HepG2 (cell line): ENCODE results near the gene CDX2. TPM values are rescaled to one million over a fixed set of nuclear protein-coding genes. Genes with fewer than 3 reads are reported as not detected.

Experiments used
- AHR ChIP-seq: IDR thresholded peaks from 2 replicates; pipeline ENCODE4 v1.6.1; 2018; ENCODE audit warnings: missing genetic modification reagents, missing compliant biosample characterization
- HNRNPLL ChIP-seq: fragments of 200-400 bp; formaldehyde crosslinking; IDR thresholded peaks from 2 replicates; pipeline ENCODE4 v1.6.1; 2017; ENCODE audit warnings: mild to moderate bottlenecking, low read depth, low read length; ENCODE audit not compliant: poor library complexity, severe bottlenecking
- KAT2B ChIP-seq: fragments of 150-350 bp; IDR thresholded peaks from 2 replicates; pipeline ENCODE4 v1.6.1; 2014; ENCODE audit warnings: low read depth, low read length, borderline replicate concordance
- MEF2D ChIP-seq: sonication (generic); formaldehyde crosslinking; IDR thresholded peaks from 2 replicates; pipeline ENCODE4 v1.5.1; 2020; ENCODE audit warnings: mild to moderate bottlenecking, missing genetic modification reagents
- PCBP2 ChIP-seq: fragments of 200-400 bp; formaldehyde crosslinking; optimal IDR thresholded peaks from 2 replicates; pipeline ENCODE3; 2018; ENCODE audit warnings: low read length, low read depth; ENCODE audit not compliant: poor library complexity, severe bottlenecking
- RARA ChIP-seq: IDR thresholded peaks from 2 replicates; pipeline ENCODE4 v1.6.1; 2016; ENCODE audit warnings: missing genetic modification reagents, missing compliant biosample characterization
- RNF2 ChIP-seq: fragments of 450-650 bp; conservative IDR thresholded peaks from 2 replicates; pipeline ENCODE4 v1.6.1; 2016; ENCODE audit warnings: low read depth
- SALL2 ChIP-seq: sonication (generic); formaldehyde crosslinking; IDR thresholded peaks from 2 replicates; pipeline ENCODE4 v1.8.1; 2023; ENCODE audit warnings: mild to moderate bottlenecking, missing genetic modification reagents, inconsistent platforms
- STAG1 ChIP-seq: sonication (generic); formaldehyde crosslinking; IDR thresholded peaks from 2 replicates; pipeline ENCODE4 v1.4.0; 2020; ENCODE audit warnings: missing genetic modification reagents
- WIZ ChIP-seq: sonication (generic); formaldehyde crosslinking; IDR thresholded peaks from 2 replicates; pipeline ENCODE4 v1.5.1; 2020; ENCODE audit warnings: mild to moderate bottlenecking, missing genetic modification reagents
- YEATS4 ChIP-seq: sonication (generic); formaldehyde crosslinking; IDR thresholded peaks from 2 replicates; pipeline ENCODE4 v1.4.0; 2020; ENCODE audit warnings: missing genetic modification reagents, borderline replicate concordance
- YY1 ChIP-seq: IDR thresholded peaks from 2 replicates; pipeline ENCODE4 v1.6.1; 2011; ENCODE audit warnings: low read length, low read depth, moderate library complexity, mild to moderate bottlenecking; ENCODE audit not compliant: insufficient read depth, insufficient replicate concordance
- ZFY ChIP-seq: sonication (generic); formaldehyde crosslinking; IDR thresholded peaks from 2 replicates; pipeline ENCODE4 v1.4.0; 2020; ENCODE audit warnings: missing genetic modification reagents
- ZMYM2 ChIP-seq: sonication (generic); formaldehyde crosslinking; IDR thresholded peaks from 2 replicates; pipeline ENCODE4 v1.8.0; 2022; ENCODE audit warnings: mild to moderate bottlenecking, missing genetic modification reagents
- ZNF777 ChIP-seq: sonication (generic); formaldehyde crosslinking; IDR thresholded peaks from 2 replicates; pipeline ENCODE4 v1.4.0; 2020; ENCODE audit warnings: missing genetic modification reagents
- polyA plus RNA-seq, 8 experiments: library from polyadenylated mRNA; depleted of rRNA in 3 of 8; stranded (reverse) in 7 of 8; unstranded in 1 of 8; fragments of >200 nt; fragmentation: Illumina TruSeq in 4 of 8; extraction: Trizol in 4 of 8; gene quantifications; 2 replicates each; pipeline versions ENCODE4 v1.2.1 to v1.2.3, GENCODE V29; 2011 to 2016; ENCODE audit warnings: low read depth in 4 of 8, missing spikeins in 1 of 8, mixed read lengths in 1 of 8; ENCODE audit not compliant: insufficient read depth in 1 of 8
- total RNA-seq, 5 experiments: library from RNA; depleted of rRNA; stranded (reverse); fragments of >200 nt; fragmentation: Illumina TruSeq; extraction: Trizol; gene quantifications; 2 replicates each; pipeline ENCODE4 v1.2.3, GENCODE V29; 2016; ENCODE audit warnings: low read depth in 1 of 5
- TF ChIP-seq, protein P1 (sequence below): sonication (generic); formaldehyde crosslinking; conservative IDR thresholded peaks from 2 replicates; pipeline ENCODE4 v1.4.0; 2020; ENCODE audit warnings: missing genetic modification reagents
- TF ChIP-seq, protein P2 (sequence below): sonication (generic); formaldehyde crosslinking; IDR thresholded peaks from 2 replicates; pipeline ENCODE4 v1.8.0; 2022; ENCODE audit warnings: missing genetic modification reagents, mild to moderate bottlenecking, inconsistent platforms, borderline replicate concordance
- TF ChIP-seq, protein P3 (sequence below): sonication (generic); formaldehyde crosslinking; IDR thresholded peaks from 2 replicates; pipeline ENCODE4 v1.8.1; 2023; ENCODE audit warnings: mild to moderate bottlenecking, missing genetic modification reagents, borderline replicate concordance
- TF ChIP-seq, protein P4 (sequence below): sonication (generic); formaldehyde crosslinking; IDR thresholded peaks from 2 replicates; pipeline ENCODE4 v1.4.0; 2020; ENCODE audit warnings: missing genetic modification reagents, borderline replicate concordance
- TF ChIP-seq, protein P5 (sequence below): sonication (generic); formaldehyde crosslinking; IDR thresholded peaks from 2 replicates; pipeline ENCODE4 v1.5.0; 2020; ENCODE audit warnings: mild to moderate bottlenecking, missing genetic modification reagents, moderate library complexity
- TF ChIP-seq, protein P6 (sequence below): sonication (generic); formaldehyde crosslinking; IDR thresholded peaks from 2 replicates; pipeline ENCODE4 v1.5.1; 2020; ENCODE audit warnings: mild to moderate bottlenecking, missing genetic modification reagents, borderline replicate concordance

Gene CDX2
- total and polyA plus RNA-seq, 2 of the 13 experiments (the other 11 are each of a cell fraction or from before 2014, with no cell fraction given) = 0.04 TPM; not detected in 1

DNA sequence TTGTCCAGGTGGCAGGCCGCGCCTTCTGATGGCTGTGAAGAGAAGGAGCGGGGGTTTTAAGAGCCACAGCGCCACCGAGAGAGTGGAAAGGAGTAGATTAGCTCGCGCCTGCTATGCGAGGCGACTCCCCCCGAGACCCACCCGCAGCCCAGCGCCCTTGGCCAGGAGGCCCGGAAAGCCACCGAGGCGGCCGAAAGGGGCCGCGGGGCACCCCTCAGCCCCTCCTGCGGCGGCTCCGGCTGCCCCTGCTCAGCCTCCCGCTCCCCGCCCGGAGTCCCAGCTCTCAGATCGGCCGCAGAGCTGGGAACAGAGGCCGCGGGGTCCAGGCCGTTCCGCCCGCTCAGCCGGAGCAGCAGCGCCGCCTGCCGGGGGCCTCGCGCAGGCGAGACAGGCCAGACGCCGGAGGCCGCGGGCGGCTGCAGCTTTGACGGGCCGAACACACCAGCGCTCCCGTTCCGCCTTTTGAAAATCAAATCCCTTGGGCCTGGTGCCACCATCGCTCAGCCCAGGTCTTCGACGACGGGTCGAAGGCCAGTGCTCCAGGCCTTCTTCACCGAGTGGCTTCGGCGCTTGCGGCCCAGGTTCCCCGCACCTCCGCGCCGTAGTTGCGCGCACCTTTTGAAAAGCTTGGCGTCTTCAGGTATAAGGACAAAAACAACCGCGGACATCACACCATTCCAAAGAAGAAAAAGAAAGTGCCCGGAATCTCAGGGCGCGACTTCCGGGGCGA lies 15.3 kb downstream of the CDX2 start (continued):
- TF ChIP-seq, protein P1, sequence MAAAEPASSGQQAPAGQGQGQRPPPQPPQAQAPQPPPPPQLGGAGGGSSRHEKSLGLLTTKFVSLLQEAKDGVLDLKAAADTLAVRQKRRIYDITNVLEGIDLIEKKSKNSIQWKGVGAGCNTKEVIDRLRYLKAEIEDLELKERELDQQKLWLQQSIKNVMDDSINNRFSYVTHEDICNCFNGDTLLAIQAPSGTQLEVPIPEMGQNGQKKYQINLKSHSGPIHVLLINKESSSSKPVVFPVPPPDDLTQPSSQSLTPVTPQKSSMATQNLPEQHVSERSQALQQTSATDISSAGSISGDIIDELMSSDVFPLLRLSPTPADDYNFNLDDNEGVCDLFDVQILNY (CRISPR knock-in tag) = no peak
- peak; percentile 33 for TF ChIP-seq HNRNPLL
- no peak for TF ChIP-seq WIZ (CRISPR knock-in tag)
- TF ChIP-seq ZFY = peak; percentile 63
- TF ChIP-seq MEF2D (CRISPR knock-in tag) = no peak
- peak; percentile 33 for TF ChIP-seq YY1
- TF ChIP-seq, protein P2, sequence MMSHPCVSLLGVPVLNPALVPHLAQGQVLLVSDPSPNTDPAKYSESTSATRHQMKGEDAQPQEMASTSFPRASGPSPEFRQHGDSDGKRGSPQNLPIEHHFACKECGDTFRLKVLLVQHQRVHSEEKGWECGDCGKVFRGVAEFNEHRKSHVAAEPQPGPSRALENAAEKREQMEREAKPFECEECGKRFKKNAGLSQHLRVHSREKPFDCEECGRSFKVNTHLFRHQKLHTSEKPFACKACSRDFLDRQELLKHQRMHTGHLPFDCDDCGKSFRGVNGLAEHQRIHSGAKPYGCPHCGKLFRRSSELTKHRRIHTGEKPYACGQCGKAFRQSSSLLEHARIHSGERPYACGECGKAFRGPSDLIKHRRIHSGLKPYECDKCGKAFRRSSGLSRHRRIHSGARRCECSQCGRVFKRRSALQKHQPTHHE = no peak
- peak; percentile 71 for TF ChIP-seq STAG1
- peak; percentile 58 for TF ChIP-seq ZNF777 (CRISPR knock-in tag)
- no peak for TF ChIP-seq ZMYM2 (CRISPR knock-in tag)
- no peak for TF ChIP-seq SALL2 (CRISPR knock-in tag)
- TF ChIP-seq YEATS4 (CRISPR knock-in tag) = no peak
- TF ChIP-seq, protein P3, sequence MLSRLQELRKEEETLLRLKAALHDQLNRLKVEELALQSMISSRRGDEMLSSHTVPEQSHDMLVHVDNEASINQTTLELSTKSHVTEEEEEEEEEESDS = no peak
- no peak for TF ChIP-seq AHR (CRISPR knock-in tag)
- TF ChIP-seq, protein P4, sequence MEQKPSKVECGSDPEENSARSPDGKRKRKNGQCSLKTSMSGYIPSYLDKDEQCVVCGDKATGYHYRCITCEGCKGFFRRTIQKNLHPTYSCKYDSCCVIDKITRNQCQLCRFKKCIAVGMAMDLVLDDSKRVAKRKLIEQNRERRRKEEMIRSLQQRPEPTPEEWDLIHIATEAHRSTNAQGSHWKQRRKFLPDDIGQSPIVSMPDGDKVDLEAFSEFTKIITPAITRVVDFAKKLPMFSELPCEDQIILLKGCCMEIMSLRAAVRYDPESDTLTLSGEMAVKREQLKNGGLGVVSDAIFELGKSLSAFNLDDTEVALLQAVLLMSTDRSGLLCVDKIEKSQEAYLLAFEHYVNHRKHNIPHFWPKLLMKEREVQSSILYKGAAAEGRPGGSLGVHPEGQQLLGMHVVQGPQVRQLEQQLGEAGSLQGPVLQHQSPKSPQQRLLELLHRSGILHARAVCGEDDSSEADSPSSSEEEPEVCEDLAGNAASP (CRISPR knock-in tag) = no peak
- no peak for TF ChIP-seq RARA (CRISPR knock-in tag)
- TF ChIP-seq, protein P5, sequence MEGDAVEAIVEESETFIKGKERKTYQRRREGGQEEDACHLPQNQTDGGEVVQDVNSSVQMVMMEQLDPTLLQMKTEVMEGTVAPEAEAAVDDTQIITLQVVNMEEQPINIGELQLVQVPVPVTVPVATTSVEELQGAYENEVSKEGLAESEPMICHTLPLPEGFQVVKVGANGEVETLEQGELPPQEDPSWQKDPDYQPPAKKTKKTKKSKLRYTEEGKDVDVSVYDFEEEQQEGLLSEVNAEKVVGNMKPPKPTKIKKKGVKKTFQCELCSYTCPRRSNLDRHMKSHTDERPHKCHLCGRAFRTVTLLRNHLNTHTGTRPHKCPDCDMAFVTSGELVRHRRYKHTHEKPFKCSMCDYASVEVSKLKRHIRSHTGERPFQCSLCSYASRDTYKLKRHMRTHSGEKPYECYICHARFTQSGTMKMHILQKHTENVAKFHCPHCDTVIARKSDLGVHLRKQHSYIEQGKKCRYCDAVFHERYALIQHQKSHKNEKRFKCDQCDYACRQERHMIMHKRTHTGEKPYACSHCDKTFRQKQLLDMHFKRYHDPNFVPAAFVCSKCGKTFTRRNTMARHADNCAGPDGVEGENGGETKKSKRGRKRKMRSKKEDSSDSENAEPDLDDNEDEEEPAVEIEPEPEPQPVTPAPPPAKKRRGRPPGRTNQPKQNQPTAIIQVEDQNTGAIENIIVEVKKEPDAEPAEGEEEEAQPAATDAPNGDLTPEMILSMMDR = peak; percentile 74
- TF ChIP-seq PCBP2 = no peak
- TF ChIP-seq KAT2B = no peak
- no peak for TF ChIP-seq RNF2
- TF ChIP-seq, protein P6, sequence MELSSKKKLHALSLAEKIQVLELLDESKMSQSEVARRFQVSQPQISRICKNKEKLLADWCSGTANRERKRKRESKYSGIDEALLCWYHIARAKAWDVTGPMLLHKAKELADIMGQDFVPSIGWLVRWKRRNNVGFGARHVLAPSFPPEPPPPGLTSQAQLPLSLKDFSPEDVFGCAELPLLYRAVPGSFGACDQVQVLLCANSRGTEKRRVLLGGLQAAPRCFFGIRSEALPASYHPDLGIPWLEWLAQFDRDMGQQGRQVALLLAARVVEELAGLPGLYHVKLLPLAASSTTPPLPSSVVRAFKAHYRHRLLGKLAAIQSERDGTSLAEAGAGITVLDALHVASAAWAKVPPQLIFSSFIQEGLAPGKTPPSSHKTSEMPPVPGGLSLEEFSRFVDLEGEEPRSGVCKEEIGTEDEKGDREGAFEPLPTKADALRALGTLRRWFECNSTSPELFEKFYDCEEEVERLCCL (CRISPR knock-in tag) = no peak
